GM08714 (cell line): ENCODE results near the gene SLC49A3.
"Not testable (repeated sequence)": the region's sequence is repeated elsewhere in the genome, so short reads cannot be mapped to it uniquely, and the experiment has no call there.

Experiments used
- H3K4me3 ChIP-seq: fragments of 200-500 bp; sonication (Bioruptor generic); 2 replicates; pipeline ENCODE4 v1.5.1; 2014; ENCODE audit warnings: mild to moderate bottlenecking, low read length, inconsistent platforms
- ZNF274 ChIP-seq: IDR thresholded peaks from 2 replicates; pipeline ENCODE4 v1.6.1; 2012; ENCODE audit warnings: mild to moderate bottlenecking, low read depth, low read length

The SLC49A3 gene

DNA sequence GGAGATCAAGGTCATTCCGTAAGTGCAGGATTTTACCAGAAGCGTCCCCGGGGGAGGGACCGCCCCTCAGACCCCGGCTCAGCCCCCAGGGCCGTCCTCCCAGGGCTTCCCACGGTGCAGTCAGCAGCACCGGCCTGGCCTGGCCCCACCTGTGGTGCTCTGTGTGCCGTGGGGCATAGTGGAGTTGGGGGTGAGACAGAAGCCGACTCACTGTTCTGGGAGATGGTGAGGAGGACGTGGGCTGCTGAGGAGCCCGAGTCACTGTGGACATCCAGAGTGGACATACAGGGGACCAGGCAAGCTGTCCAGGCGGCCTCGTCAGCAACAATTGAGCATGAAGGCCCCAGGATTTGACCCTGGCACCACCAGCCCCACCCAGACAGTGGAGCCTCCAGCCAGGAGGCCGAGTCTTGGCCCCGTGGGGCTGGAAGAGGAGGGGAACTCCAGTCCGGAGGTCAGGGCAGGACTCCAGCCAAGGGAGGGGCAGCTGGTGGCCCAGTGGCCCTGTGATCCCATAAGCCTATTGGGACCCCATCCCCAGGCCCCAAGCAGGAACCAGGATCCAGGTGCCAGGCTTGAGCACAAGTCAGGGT is 34.0 kb downstream of the SLC49A3 start:
- no peak for TF ChIP-seq ZNF274
- H3K4me3 ChIP-seq, result no peak overlapping the region

DNA sequence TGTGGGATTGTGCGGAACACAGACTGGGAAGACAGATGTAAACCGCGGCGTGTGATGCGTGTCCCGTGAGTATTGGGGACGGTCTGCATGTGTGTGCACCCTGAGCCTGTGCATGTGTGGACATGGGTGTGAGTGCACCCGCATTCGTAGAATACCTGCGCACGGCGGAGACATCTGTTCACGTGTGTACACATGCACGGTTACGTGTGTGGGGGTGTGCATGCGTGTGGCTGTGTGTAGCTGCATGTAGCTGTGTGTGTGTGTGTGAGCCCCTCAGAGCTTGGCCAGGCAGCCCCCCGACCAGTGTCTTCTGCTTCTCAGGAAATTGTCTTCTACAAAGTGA is 34.5 kb downstream of the SLC49A3 start:
- TF ChIP-seq ZNF274, result no peak
- H3K4me3 ChIP-seq, result no peak overlapping the region

DNA sequence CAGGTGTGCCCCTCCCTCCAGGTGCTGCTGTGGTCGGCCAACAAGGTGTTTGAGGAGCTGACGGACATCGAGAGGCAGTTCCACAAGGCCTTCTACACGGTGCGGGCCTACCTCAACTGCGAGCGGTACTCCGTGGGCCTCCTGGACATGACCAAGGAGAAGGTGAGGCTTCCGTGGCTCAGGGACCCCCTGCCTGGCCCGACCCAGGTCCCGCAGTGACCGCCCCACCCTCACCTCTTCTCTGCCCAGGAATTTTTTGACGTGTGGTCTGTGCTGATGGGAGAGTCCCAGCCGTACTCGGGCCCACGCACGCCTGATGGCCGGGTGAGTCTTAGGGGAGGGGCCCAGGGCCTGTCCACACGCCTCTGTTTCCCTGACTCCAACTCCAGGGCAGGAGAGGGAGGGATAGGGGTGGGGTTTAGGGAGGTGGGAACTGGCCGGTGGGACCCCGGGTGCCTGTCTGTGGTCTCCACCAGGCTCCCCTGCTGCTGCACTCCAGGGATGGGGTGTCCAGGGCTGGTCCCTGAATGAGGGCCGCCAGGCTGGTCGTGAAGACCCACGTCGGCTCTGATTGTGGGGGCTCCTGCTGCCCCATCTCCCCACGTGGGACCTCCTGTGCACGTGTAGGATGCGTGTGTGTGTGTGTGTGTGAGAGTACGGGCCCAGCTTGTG is 35.0 kb downstream of the SLC49A3 start:
- no peak overlapping the region for H3K4me3 ChIP-seq
- no peak for TF ChIP-seq ZNF274

DNA sequence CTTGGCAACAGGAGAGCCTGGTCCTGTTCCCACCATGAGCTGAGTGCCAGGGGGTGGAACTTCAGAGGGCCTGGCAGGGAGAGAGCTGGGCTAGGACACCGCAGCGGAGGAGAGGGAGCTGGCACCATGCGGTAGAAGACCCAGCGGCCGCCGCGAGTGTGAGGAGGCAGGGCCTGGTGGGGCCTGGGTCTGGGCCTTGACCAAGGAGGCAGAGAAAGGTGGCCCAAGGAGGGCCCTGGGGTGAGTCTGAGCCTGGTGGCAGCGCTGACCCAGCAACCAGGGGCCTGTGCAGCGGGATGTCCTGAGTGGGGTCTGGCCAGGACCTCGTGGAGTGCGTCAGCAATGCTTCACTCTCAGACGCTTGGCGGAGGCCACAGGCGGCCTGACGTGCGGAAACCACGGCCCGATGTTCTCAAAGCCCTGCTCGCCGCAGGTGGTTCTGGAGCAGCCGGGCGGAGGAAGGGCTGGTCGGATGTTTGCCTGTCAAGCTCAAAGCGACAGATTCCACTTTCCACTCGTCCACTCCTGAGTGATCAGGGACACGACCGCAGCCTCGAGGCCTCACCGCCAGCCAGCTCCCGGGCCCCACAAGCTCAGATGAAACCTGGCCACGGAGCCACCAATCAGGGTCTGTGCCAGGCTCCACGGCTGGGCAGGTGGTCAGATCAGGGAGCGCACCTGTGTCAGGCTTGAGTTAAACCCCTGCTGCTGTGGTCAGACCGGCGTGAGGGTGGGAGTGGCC is 35.7 kb downstream of the SLC49A3 start:
- no peak overlapping the region for H3K4me3 ChIP-seq
- TF ChIP-seq ZNF274, result no peak

DNA sequence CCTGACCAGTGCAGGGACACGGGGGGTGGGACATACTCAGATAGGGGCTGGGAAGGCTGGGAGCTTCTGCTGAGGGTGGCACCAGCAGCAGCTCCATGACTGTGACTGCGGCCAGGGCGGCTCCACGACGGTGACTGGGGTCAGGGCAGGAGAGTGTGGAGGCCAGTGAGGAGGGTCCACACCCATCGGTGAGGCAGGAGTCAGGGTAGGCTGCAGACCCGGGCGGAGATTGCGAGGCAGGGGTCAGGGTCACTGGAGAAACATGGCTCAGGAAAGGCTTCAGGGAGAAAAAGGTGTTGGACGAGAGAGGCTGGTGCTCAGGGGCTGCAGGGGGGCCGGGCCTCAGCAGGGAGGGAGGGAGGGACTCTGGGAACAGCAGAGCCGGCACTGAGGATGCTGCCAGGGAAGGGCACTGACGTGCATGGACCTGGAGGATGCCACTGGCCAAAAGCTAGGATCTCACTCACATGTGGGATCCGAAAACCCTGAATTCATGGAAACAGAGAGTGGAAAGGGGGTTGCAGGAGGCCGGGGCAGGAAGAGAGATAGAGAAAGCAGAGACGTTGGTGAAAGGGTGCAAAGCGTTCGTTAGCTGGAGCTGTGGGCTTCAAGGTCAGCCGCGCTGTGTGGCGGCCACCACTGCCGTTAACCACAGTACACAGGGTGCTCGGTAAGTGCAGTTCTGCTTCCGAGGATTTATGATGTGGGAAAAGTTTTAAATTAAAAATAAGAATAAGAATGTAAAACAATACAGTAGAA is 36.9 kb downstream of the SLC49A3 start:
- H3K4me3 ChIP-seq, result no peak overlapping the region
- TF ChIP-seq ZNF274, result no peak

DNA sequence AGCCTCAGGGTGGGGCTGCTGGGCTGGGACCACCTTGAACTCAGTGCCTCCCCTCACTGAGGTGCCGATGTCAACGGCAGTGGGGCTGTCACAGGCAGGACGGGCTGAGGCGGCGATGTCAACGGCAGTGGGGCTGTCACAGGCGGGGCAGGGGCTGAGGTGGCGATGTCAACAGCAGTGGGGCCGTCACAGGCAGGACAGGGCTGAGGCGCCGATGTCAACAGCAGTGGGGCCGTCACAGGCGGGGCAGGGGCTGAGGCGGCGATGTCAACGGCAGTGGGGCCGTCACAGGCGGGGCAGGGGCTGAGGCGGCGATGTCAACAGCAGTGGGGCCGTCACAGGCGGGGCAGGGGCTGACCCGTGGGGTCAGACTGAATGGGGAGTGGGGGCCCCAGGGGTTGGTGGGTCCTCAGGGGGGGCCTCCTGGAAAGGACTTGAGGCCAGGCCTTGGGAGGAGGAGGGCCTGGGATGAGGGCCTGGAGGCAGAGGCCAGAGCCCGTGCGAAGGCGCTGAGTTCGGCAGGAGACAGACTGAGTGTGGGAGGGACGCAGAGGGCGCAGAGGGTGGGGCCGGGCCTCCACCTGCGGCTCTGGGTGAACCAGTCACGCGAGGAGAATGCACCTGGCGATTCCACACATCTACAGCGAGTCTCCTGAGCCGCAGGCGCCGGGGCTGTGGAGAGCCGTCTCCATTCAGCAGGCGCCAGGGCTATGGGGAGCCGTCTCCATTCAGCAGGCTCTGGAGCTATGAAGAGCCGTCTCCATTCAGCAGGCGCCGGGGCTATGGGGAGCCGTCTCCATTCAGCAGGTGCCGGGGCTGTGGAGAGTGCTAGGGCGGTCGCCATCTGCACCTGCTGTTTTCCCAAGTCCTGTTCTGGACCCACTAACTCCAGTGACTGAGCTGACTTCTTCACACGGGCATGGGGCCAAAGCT is 37.7 kb downstream of the SLC49A3 start:
- no peak for TF ChIP-seq ZNF274
- H3K4me3 ChIP-seq, result no peak overlapping the region

DNA sequence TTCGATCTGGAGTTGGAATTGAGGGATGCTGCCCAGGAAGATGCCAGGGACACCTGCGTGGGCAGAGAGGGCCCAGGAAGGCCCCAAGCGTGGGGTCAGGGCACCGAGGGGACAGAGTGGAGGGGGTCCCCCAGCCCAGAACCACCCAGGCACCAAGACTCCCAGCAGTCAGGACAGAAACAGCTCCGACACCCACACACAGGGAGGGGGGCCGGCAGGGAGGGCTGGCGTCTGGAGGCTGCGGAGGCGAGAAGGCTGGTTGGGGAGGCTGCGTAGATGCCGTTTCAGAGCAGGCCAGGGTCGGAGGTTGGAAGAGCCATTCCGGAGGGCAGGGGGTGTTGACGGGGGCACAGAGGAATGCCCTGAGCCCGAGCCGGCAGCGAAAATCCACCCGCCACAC is 38.5 kb downstream of the SLC49A3 start:
- TF ChIP-seq ZNF274, result no peak
- no peak overlapping the region for H3K4me3 ChIP-seq

DNA sequence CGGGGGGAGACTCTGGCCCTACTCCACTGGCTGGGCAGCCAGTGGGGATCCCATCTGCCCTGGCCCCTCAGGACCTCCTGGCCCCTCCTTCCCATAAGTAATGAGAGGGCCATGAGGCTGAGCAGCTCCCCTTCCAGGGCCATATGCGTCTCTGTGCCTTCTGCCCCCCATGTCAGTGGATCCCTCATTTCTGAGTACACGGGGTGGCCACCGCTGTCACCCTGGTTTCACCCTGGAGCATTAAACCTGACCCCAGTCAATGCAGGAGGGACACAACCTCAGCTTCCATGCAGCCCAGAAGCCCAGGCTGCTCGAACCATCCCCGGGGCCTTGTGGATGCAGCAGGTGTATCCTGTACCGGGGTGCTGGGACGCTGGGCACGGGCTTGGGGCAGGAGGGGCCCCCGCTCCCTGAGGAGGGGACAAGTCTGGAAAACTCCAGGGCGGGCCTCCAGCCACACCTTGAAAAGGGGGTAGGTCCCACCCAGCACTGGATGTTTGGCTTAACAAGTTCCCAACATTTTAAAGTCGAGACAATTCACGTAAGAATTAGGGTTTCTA is 39.1 kb downstream of the SLC49A3 start:
- TF ChIP-seq ZNF274, result no peak
- H3K4me3 ChIP-seq, result no peak overlapping the region

DNA sequence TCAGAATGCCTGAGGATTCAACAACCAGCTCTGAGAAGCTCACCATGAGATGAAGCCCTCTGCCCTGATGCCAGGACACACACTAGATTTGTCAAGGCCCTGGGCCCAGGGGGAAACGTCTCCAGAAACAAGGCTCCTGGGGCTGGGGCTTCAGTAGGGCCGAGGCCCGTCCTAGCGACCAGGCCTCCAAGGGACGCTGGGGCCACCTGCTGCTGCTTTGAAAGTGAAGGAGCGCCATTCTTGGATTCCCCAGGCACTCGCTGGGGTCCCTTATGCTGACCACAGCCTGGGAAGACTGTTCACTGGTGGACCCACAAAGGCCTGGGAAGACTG is 39.7 kb downstream of the SLC49A3 start:
- no peak overlapping the region for H3K4me3 ChIP-seq
- no peak for TF ChIP-seq ZNF274

DNA sequence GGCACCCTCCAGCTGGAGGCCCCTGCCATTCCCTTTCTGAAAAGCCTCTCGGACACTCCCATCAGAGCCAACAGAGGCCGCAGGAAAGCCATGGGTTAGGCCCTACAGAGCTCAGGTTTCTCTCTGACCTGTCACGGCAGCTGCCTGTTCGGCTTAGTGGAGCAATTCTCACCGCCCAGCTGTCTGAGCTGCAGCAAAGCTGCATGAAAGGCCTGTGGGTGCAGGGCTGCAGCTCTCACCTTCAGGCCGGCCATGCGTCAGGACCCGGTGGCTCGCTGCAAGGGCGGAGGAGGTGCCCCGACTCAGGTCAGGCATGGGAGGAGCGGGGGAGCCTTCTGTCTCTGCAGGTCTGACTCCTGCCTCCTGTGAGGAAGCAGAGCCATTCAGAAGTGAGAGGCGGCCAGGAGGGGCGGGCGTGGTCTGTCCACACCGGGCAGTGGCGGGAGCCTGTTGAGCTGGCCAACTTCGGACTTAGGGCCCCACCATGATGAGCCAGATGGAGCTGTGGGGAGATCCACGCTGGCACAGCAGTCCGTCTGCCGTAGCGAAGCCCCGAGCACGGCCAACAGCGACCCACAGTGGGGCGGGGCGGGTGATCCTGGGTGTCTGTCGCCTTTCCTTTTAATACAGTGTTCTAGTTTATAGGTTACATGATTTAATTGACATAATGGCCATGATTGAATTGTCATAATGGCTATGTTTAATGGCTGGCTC is 40.2 kb downstream of the SLC49A3 start:
- no peak overlapping the region for H3K4me3 ChIP-seq
- TF ChIP-seq ZNF274, result no peak

DNA sequence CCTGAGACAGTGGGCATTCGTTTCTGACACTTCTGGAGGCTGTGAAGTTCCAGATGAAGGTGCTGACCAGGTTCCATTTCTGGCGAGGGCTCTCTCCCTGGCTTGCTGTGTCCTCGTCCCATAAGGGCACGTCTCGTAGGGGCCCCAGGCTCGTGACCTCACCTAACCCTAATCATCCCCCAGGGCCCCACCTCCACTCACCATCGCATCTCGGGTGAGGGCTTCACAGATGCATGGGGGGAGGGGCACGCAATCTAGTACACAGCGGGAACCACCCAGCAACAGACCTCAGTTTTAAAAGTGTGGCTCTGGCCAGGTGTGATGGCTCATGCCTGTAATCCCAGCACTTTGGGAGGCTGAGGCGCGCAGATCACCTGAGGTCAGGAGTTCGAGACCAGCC is 41.5 kb downstream of the SLC49A3 start:
- no peak for TF ChIP-seq ZNF274
- no peak overlapping the region for H3K4me3 ChIP-seq

DNA sequence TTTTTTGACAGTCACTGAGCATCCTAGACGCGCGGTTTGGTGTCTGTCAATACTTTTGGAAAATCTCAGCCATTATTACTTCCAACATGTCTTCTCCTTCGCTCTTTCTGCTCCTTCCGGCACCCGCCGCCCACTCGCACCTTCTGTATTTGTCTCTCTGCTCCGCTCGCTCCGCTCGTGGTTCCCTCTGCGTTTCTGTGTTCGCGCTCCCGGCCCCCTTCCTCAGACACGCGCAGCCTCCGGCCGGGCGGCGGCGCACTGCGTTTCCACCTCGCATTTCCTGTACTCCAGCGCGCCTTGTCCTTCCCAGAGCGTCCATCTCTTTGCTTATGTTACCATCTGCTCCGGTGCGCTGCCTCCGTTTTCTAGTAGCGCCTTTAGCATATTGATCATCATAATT is 42.5 kb downstream of the SLC49A3 start:
- no peak for TF ChIP-seq ZNF274
- H3K4me3 ChIP-seq, result no peak overlapping the region

DNA sequence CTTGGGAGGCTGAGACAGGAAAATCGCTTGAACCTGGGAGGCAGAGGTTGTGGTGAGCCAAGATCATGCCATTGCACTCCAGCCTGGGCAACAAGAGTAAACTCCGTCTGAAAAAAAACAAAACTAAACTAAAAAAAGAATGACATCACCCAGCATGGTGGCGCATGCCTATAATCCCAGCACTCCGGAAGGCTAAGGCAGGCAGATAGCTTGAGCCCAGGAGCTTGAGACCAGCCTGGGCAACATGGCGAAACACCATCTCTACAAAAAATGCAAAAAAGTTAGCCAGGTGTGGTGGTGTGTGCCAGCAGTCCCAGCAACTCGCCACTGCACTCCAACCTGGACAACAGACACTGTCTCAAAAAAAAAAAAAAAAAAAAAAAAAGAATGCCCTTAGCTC is 46.6 kb downstream of the SLC49A3 start:
- H3K4me3 ChIP-seq, result not testable (repeated sequence)
